Fibroblast of pulmonary artery (primary cell): ENCODE measurements around the gene MICU2.
"Not testable (repeated sequence)": the region's sequence is repeated elsewhere in the genome, so short reads cannot be mapped to it uniquely, and the experiment has no call there.

Experiments used
- DNase-seq: peaks from one replicate; pipeline ENCODE4 v3.0.0-alpha.2; 2010; ENCODE audit warnings: low read depth
- H3K4me3 ChIP-seq: replicated peaks from 2 replicates; pipeline ENCODE4 v1.5.1; 2011; ENCODE audit warnings: low read depth, mild to moderate bottlenecking, control low read depth, low read length, moderate library complexity
- CTCF ChIP-seq: IDR thresholded peaks from 2 replicates; pipeline ENCODE4 v1.5.1; 2011; ENCODE audit warnings: mild to moderate bottlenecking, control low read depth, low read length, inconsistent platforms; ENCODE audit errors: missing control alignments

The MICU2 gene

GRCh38 chr13:21595546-21595822 is 8.5 kb downstream of the MICU2 start:
- no peak for DNase-seq
- TF ChIP-seq CTCF, result no peak
- H3K4me3 ChIP-seq, result no peak overlapping the region

- DNase-seq, result no peak
- H3K4me3 ChIP-seq, result no peak overlapping the region
- TF ChIP-seq CTCF, result no peak
Measured at GRCh38 chr13:21594715-21595545, 9.0 kb downstream of the MICU2 start.

- DNase-seq, H3K4me3 ChIP-seq: not testable (repeated sequence)
Measured at GRCh38 chr13:21590665-21591456, 13.1 kb downstream of the MICU2 start.

- H3K4me3 ChIP-seq, result no peak overlapping the region
- no peak for DNase-seq
- TF ChIP-seq CTCF, result no peak
Measured at GRCh38 chr13:21590231-21590630, 13.7 kb downstream of the MICU2 start.

GRCh38 chr13:21589510-21589909 is 14.5 kb downstream of the MICU2 start:
- DNase-seq, H3K4me3 ChIP-seq: not testable (repeated sequence)

GRCh38 chr13:21588411-21588810 is 15.6 kb downstream of the MICU2 start:
- peak; percentile 83 for DNase-seq

GRCh38 chr13:21584973-21585592 is 18.9 kb downstream of the MICU2 start:
- no peak for DNase-seq
- H3K4me3 ChIP-seq, result no peak overlapping the region
- TF ChIP-seq CTCF, result no peak

More at GRCh38 chr13:21588411-21588810, 15.6 kb downstream of the MICU2 start:
- not testable (repeated sequence) for H3K4me3 ChIP-seq

- peak; percentile 55 for DNase-seq
- no peak overlapping the region for H3K4me3 ChIP-seq
- TF ChIP-seq CTCF, result no peak
Measured at GRCh38 chr13:21583478-21583877, 20.5 kb downstream of the MICU2 start.
